ENCODE results near the gene WDR27. TPM values are rescaled to one million over a fixed set of nuclear protein-coding genes. Genes with fewer than 3 reads are reported as not detected.
"Not testable (repeated sequence)": the region's sequence is repeated elsewhere in the genome, so short reads cannot be mapped to it uniquely, and the experiment has no call there.

WDR27 gene
- total RNA-seq, 1 experiment from 2014 or later, result 18.0 TPM

DNA sequence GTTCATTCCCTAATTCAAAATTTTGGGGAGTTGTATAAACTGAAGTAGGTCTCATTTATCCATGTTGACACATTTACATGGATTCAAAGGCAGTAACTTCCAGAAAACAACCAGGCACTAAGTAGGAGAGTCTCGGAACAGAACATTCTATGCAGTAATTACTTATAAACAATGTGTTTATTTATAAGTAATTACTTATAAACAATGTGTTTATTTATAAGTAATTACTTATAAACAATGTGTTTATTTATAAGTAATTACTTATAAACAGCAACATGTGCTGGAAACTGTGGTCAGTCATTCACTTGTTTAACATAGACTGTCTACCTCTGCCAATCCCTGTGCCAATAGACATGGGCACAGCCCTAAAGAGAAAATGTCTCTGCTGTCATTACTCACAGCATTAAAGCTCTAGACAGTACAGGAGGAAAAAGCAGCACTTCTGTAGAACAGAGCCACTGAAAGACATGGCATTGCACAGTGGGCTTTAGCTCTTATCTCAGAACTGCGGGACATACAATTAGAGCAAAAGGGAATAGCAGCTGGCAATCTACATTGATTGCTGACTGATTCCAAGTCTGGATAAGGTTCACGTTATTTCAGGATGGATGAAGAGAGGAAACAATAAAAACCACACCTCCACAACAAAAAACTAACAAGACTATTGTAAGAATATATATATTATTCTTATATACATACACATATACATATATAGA, 188.2 kb downstream of the WDR27 start:
- peaks cover 10% of the 10 kb centered on the region; the same call in 1 of the 2 replicates for H3K9me3 ChIP-seq

DNA sequence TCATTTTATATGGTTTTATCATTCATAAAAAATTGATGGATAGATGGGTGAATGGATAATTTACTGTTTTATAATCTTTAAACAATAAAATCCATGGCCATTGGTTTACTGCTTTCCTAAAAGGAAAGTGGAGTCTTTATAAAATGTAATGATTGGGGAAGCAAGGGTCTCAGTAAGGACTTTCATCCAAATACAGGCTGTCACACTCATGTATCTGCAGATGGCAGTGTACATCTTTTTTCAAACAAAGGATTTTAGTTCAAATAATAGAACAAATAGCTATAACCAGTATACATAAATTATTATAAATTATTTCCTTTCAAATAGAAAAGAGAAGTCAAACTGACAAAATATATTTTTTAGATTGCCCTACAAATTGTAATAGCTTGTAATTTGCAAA, 190.0 kb downstream of the WDR27 start:
- not testable (repeated sequence) for H3K27me3 ChIP-seq, H3K4me3 ChIP-seq, H3K36me3 ChIP-seq, DNase-seq
- peaks cover 11% of the 10 kb centered on the region; the same call in 1 of the 2 replicates for H3K9me3 ChIP-seq

More for the DNA sequence above, 188.2 kb downstream of the WDR27 start:
- no peak for DNase-seq
- Histone ChIP-seq H3K27me3 (no peaks in the 10 kb centered on the region), H3K4me3 (no peak overlapping the region), H3K36me3 (peaks cover 5% of the 10 kb centered on the region; the same call in 1 of the 2 replicates)

DNA sequence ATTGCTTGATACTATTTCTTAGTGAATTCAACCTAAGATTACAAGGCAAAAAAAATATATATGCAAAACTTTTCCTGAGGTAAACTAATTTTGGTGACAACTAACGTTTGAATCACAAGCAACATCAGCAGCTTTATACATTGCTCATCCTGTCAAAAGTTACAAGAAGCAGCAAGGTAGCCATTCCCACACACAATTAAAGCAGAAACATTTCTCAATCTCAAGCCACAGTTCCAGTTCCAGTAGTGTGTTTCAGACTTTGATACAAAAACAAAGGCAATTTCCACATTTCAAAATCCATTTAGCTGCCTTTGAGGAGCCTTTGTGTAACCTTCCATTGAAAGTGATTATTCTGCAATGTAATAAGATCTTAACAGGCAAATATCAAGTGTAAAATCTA, 191.0 kb downstream of the WDR27 start:
- no peaks in the 10 kb centered on the region for H3K36me3 ChIP-seq
- no peak for DNase-seq
- H3K27me3 ChIP-seq, result no peaks in the 10 kb centered on the region
- H3K4me3 ChIP-seq, result no peak overlapping the region
- peaks cover 11% of the 10 kb centered on the region; the same call in 1 of the 2 replicates for H3K9me3 ChIP-seq

DNA sequence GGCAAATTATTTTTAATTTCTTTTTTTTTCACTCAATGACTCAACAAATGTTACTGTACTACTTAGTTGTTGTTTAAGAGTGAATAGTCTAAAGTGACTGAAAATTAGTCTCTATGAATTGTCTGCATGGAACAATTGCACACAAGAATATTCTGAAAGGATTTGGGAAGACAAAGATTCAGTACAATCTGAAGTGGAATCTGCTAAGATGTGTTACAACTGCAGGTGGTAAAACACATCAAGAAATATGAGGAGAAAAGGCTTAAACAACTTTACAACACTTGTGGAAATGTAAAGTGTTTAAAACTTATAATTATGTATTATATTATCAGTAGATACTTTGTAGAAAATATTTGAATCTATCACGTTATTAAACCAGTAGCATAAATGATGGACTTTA, 193.4 kb downstream of the WDR27 start:
- Histone ChIP-seq H3K27me3 (no peaks in the 10 kb centered on the region), H3K9me3 (peaks cover 11% of the 10 kb centered on the region; the same call in 1 of the 2 replicates), H3K36me3 (no peaks in the 10 kb centered on the region), H3K4me3 (no peak overlapping the region)
- no peak for DNase-seq

DNA sequence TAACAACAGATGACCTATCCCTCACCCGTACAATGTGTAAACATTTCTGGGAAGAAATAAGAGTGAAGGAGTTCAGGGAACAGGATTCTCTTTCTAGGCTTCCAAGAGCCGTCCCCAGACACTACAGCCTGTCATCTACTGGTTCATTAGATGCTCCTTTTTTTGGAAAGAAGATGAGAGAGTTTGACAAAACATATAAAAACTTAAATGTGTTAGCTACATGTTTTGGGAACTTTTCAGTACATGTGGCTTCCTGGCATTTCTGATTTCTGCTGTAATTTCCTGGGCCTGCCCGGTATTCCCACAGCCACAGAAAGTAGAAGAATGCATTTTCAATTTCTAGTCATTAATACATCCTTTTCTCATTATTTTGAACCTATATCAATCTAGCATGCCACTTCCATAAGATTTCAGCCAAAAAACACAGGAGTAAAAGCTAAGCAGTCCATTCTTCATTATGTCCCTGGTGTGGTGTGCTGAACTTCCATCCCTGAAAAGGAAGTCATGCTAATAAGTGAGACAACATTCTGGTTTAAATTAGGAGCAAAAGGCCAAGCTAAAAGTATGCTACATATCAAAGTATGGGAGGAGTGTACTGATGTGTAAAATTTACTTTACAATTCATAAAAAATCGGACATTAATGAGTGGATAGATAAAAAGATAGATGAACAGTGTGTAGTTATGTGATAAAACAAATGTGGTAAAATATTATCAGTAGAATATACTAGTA, 198.2 kb downstream of the WDR27 start:
- Histone ChIP-seq H3K9me3 (peaks cover 7% of the 10 kb centered on the region; the same call in 1 of the 2 replicates), H3K36me3 (no peaks in the 10 kb centered on the region), H3K4me3 (no peak overlapping the region), H3K27me3 (no peaks in the 10 kb centered on the region)
- DNase-seq, result no peak

DNA sequence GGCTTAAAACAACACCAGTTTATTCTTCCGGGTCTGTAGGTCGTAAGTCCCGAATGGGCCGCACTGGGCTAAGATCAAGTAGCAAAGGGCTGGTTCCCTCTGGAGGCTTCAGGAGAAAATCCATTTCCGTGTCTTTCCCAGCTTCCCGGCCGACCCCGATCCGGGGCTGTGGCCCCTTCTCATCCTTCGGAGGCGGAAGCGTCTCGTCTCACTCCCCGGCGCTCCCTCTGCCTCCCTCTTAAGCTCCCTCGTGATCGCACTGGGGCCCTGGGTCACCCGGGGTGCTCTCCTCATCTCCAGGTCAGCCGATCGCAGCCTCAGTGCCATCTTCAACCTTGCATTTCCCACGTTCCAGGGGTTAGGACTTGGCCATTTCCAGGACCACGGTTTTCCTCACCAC, 199.4 kb downstream of the WDR27 start:
- Histone ChIP-seq H3K9me3 (no peaks in the 10 kb centered on the region), H3K36me3 (no peaks in the 10 kb centered on the region), H3K27me3 (no peaks in the 10 kb centered on the region), H3K4me3 (no peak overlapping the region)
- DNase-seq, result no peak

DNA sequence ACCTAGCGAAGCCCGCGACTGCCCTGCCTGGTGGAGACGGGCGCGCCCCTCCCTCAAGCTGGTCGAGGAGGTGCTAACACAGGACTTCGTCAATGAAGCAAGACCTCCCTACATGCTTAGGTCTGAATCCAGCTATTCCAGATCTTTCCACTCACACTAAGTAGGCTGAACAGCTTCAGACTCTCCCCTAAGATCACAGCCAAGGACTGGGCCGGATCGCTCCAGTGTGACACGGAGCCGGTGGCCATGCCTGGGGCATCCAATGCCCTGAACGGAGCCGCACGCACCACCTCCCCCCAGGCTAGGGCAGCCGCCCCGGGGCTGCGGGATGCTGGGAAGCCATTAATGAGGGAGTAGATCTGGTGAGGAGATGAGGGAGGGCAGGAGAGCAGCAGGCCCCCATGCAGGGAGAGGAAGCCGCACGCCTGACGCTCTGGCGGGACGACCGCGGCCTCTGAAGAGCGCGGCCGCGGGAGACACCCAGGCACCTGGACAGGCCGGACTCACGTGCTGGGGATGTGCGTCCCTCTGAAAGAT, 200.0 kb downstream of the WDR27 start:
- H3K36me3 ChIP-seq, result no peaks in the 10 kb centered on the region
- H3K4me3 ChIP-seq, result no peak overlapping the region
- DNase-seq, result no peak
- H3K9me3 ChIP-seq, result no peaks in the 10 kb centered on the region
- H3K27me3 ChIP-seq, result no peaks in the 10 kb centered on the region

DNA sequence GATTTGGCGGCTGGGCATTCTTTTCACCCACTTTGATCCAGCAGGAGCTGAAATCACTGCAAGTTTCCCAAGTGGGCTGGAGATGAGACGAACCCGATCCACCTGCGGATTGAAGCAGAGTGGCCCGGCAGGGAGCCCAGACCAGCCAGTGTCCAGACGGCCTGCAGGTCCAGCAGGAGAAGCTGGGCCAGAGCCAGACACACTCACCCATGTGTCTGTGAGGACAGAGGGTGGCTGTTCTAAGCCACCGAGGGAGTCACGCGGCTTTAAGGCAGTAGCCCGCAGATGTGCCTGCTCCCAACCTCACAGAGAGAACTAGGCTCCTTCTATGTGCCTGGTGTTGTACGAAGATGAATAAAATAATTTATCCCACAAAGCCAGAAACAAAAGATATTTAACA, 200.7 kb downstream of the WDR27 start:
- no peak for DNase-seq
- H3K4me3 ChIP-seq, result no peak overlapping the region
- H3K9me3 ChIP-seq, result peaks cover 6% of the 10 kb centered on the region
- no peaks in the 10 kb centered on the region for H3K27me3 ChIP-seq
- H3K36me3 ChIP-seq, result no peaks in the 10 kb centered on the region

DNA sequence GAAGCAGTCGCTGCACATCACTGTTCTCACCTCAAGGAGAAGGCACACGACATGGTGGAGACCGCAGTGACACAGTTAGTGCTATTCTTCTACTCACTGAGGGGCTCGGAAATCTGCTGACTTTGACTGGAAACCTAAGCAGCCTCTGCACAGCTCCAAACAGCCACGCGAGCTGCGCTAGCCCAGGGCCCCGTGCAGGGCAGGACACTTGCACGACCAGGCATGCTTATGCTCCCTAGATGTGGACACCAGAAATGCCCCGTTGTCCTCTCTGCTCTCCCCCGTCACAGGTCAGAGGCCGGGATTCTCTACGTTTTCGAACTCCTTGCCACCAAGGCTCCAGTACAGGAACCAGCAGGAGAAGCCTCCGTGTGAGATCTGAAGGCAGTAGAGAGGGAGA, 201.1 kb downstream of the WDR27 start:
- Histone ChIP-seq H3K4me3 (no peak overlapping the region), H3K9me3 (peaks cover 10% of the 10 kb centered on the region), H3K27me3 (no peaks in the 10 kb centered on the region), H3K36me3 (no peaks in the 10 kb centered on the region)
- no peak for DNase-seq

DNA sequence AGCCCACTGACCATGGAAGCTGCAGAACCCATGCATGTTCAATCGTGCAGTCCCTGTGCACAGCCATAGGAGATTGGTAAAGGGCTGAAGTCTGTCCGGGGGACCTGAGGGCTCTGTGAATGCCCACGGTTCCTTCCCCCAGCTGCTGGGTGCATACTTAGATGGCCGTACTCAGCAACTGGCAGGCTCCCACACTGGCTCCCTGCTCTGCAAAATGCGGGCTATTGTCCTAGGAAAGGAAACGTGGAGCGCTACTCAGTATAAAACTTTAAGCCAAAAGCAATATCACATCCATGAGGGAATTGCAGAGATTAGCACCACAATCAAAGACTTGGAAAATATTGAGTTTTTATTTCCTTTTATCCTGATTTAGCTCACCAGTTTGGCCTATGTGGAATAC, 202.0 kb downstream of the WDR27 start:
- Histone ChIP-seq H3K27me3 (no peaks in the 10 kb centered on the region), H3K4me3 (no peak overlapping the region), H3K9me3 (peaks cover 10% of the 10 kb centered on the region), H3K36me3 (no peaks in the 10 kb centered on the region)
- no peak for DNase-seq

DNA sequence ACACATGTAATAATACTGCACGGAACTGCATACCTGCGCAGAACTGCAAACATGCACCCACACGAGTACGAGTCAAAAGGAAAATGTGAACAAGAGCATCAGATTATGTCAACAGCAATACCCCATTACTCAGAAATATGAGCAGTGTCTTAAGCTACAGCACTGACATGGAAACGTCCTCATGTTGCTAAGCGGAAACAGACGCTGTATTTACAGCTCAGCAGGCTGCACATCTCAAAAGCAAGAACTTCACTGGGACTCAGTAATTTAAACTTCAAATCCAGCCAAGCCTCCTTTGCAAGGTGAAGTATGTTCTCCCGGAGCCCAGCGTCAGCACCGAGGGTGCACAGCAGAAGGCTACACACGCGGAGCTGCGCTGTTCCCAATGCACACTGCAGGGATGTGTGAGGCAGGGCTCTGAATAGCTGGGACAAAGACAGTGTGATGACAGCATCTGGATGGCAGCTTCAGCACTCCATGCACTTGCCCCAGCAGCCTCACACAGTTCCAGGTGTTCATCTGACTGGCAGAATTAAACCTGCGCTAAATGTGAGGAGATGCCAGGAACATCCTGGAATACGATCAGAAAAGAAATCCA, 202.8 kb downstream of the WDR27 start:
- H3K27me3 ChIP-seq, result no peaks in the 10 kb centered on the region
- H3K9me3 ChIP-seq, result peaks cover 10% of the 10 kb centered on the region
- no peak overlapping the region for H3K4me3 ChIP-seq
- no peak for DNase-seq
- no peaks in the 10 kb centered on the region for H3K36me3 ChIP-seq

DNA sequence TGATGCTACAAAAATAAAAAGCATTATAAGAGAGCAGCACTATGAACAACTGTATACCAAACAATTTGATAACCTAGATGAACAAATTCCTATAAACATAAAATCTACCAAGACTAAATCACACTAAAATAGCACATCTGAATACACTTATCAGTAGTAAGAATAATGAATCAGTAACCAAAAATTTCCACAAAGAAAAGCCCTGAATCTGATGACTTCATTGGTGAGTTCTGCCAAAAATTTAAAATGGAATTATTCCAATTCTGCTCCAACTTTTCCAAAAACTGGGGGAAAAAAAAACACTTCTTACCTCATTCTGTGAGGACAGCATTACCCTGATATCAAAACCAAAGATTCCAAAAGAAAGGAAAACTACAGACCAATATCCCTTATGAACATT, 206.2 kb downstream of the WDR27 start:
- DNase-seq, result no peak
- Histone ChIP-seq H3K27me3 (no peaks in the 10 kb centered on the region), H3K4me3 (no peak overlapping the region), H3K9me3 (peaks cover 10% of the 10 kb centered on the region), H3K36me3 (no peaks in the 10 kb centered on the region)

DNA sequence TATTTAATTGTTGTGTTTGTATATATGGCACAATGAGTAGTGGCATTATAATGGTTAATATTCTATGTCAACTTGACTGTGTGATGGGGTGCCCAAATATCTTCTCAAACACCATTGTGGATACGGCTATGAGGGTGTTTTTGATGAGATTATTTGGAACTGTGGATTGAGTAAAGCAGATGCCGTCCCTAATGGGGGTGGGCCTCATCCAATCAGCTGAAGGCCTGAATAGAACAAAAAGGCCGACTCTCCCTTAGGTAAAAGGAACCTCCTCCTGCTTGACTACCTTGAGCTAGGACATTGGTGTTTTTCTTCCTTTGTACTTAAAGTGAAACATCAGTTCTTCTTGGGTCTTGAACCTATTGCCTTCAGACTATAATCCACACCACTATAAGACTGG, 207.8 kb downstream of the WDR27 start:
- DNase-seq, result no peak
- Histone ChIP-seq H3K27me3 (no peaks in the 10 kb centered on the region), H3K36me3 (no peaks in the 10 kb centered on the region), H3K4me3 (no peak overlapping the region), H3K9me3 (peaks cover 10% of the 10 kb centered on the region)

DNA sequence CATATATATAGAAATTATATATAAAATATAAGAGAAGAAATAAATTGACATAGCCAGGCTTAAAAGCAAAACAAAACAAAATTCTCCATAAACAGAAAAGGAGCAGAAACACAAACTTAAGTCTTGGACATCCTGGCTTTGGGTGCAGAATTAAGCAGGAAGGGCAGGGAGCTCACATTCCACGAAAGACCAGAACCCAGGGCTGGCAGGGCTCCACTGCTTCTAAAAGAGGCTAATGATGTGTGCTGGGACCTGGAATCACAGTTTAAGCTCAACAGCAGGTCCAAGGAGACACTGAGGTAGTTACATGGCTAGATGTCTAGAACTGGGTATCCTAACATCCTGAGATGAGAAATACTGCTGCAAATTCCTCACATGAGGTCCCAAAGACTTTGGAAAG, 210.3 kb downstream of the WDR27 start:
- H3K9me3 ChIP-seq, result peaks cover 8% of the 10 kb centered on the region
- no peaks in the 10 kb centered on the region for H3K27me3 ChIP-seq
- H3K36me3 ChIP-seq, result no peaks in the 10 kb centered on the region
- H3K4me3 ChIP-seq, result no peak overlapping the region
- DNase-seq, result no peak

DNA sequence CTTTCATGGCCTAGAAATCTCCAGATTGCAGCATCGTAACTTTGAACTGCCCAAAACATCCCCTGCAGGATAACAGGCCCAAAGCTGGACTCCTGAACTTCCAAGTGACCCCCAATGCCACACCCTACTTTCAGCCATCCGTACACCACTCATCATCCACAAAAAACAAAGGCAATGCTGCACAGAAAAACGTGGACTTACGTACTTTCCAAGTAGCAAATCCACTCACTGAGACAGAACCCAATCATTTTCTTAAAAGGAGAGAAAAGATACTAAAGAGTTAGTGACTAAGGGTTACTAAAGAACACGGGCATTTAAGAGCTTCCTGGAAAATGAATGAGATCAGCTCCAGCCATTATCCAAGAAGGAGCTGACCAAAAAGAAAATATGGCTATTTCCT, 211.0 kb downstream of the WDR27 start:
- peaks cover 1% of the 10 kb centered on the region for H3K9me3 ChIP-seq
- no peaks in the 10 kb centered on the region for H3K36me3 ChIP-seq
- no peak for DNase-seq
- H3K27me3 ChIP-seq, result no peaks in the 10 kb centered on the region
- no peak overlapping the region for H3K4me3 ChIP-seq

DNA sequence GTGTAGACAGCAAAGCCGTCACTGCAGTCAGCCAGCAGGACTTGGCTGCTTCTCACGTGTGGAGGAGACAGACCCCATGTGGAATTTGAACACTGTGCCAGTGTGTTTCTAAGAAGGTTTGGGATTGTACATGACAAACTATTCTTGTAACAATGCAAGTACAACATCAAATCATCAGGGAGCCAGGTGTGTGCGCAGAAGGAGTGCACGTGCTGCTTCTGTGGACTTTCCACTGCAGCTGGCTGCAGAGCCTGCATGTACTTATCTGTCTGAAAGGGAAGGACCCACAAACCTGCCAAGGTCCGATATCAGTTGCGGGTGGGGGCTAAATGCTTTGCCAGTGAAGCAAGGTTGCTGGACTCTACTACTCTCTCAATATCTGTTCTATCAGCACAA, 211.6 kb downstream of the WDR27 start:
- Histone ChIP-seq H3K27me3 (no peaks in the 10 kb centered on the region), H3K4me3 (no peak overlapping the region), H3K9me3 (no peaks in the 10 kb centered on the region), H3K36me3 (no peaks in the 10 kb centered on the region)
- no peak for DNase-seq

DNA sequence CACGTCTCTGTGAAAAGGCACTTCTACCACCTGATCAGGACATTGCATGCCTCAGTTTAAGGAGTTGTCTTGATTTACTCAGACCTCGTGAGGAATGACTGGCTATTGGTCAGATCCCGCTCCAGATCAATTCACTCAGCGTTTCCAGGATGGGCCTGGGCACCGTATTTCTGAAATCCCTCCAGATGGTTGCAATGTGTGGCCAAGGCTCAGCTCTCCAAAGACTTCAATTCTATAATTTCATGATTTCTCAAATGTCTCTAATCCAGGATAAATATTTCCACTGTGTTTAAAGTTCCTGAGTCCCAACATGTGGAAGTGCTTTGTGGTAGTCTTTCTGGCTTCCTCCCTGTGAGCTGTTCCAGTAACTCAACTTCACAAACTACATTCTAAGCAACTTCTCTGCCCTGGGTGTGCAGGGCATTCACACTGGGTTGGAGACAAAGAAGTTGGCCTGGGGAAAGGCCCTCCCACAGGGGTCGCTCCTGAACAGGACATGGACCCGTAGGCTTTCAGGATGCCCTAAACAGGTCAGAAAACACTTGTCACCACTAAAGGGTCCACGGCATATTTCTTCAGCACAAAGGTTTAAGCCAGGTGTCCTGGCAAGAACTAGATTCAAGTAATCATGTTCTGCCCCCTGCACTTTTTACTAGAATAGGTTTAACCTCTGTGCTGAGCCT, 212.1 kb downstream of the WDR27 start:
- H3K36me3 ChIP-seq, result no peaks in the 10 kb centered on the region
- no peaks in the 10 kb centered on the region for H3K9me3 ChIP-seq
- DNase-seq, result no peak
- no peak overlapping the region for H3K4me3 ChIP-seq
- no peaks in the 10 kb centered on the region for H3K27me3 ChIP-seq
